GM18858 (cell line): Measurements from ENCODE around the gene IDS.
"Not testable (repeated sequence)": the region's sequence is repeated elsewhere in the genome, so short reads cannot be mapped to it uniquely, and the experiment has no call there.

Experiments used
- ATAC-seq: cut with Tn5 transposase; IDR thresholded peaks from one replicate; pipeline ENCODE4 v1.9.1; 2021; ENCODE audit not compliant: unreplicated experiment

Gene IDS

GRCh38 chrX:149504915-149505651 is at the start of gene IDS:
TSS of gene IDS (minus strand) at chrX:149505306. CDS start at chrX:149505137, 169 bp downstream.
- peak; percentile 67 for ATAC-seq

GRCh38 chrX:149551939-149552248 is 46.8 kb upstream of the IDS start:
- ATAC-seq = not testable (repeated sequence)

- not testable (repeated sequence) for ATAC-seq
Measured at GRCh38 chrX:149551245-149551938, 46.3 kb upstream of the IDS start.

DNA sequence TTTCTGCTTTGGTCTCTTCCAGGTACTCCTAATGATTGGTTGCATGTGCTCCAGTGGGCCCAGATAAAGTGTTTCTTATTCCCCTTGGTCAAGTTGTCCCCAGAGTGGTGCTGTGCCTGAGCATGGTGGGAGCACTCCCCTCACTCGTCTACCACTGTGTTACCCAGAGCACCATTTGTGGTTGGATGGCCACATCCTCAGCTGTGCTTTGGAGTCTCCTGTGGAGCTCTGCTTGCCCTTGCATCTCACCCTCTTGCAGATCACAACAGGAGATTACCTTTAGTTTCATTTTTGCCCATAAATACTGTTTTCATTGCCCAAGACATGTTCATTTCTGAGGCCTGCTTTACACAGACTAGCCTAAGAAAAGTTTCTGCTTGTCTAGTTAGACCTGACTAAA is 45.3 kb upstream of the IDS start:
- ATAC-seq = not testable (repeated sequence)

DNA sequence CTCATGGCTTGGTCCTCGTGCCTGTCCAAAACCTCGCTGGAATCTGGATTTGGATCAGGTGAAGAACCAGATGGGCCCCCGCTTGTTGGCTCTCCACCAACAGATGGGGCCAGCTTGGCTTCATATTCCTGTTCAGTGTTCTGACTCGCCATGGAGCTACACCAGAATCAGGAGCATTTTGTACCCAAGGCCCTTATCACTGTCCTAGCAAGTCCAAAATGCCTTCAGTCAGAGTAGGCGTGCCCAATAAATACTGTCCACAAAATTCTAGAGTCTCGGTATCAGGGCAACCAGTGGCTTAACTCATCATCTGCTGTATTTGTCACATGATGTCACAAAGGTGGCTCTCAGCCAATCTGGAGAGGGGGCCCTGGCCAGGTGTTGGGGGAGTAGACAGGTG is 44.6 kb upstream of the IDS start, which contains the start of gene HSFX3:
TSS of gene HSFX3 (minus strand) at position 224 of the 400 bp plus-strand sequence. CDS start at position 152, 72 bp downstream.
- ATAC-seq = not testable (repeated sequence)

- not testable (repeated sequence) for ATAC-seq
Measured at GRCh38 chrX:149547782-149548181, 42.7 kb upstream of the IDS start.

DNA sequence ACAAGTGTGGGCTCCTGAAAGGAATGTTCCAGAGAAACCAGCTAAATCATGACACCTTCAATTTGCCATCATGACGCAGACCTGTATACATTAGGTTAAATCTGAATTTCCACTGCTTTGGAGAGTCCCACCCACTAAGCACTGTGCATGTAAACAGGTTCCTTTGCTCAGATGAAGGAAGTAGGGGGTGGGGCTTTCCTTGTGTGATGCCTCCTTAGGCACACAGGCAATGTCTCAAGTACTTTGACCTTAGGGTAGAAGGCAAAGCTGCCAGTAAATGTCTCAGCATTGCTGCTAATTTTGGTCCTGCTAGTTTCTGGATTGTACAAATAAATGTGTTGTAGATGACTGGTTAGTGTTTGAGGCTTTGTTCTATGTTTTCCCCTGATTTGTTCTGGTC is 41.9 kb upstream of the IDS start:
- ATAC-seq = not testable (repeated sequence)

DNA sequence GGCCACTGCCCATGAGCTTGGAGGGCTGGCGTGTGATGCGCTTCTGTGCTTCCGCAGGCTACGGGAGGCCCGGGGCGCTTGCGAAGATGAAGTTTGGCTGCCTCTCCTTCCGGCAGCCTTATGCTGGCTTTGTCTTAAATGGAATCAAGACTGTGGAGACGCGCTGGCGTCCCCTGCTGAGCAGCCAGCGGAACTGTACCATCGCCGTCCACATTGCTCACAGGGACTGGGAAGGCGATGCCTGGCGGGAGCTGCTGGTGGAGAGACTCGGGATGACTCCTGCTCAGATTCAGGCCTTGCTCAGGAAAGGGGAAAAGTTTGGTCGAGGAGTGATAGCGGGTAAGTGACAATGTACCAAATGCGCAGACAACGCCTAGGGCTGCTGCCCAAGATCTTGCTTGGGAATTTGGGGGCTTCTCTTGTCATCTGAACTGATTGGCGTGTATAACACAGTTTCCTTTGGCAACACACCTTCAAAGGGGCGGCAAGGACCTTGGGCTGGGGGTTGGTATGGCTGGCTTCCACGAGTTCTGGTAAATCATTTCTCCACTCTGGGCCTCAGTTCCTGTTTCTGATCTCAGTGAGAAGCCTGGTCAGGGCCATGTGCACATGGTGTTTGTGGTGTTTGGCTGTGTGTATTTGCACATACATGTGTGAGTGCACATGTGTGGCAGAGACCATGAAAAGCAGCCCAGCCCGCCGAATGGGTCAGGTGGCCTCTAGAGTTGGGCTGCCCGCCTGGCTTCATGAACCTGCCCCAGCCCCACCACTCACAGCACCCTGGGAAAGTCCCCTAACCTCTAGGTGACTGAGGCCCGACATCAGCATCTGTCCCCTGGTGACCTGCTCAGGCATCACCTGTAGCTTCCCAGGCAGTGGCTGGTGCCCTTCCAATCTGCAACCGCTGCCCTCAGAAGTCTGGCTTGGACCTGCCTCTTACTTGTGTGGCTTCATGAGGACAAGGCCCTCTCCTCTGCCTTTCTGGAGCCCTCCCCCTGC is 40.7 kb upstream of the IDS start:
- not testable (repeated sequence) for ATAC-seq

GRCh38 chrX:149541521-149542047 is 36.5 kb upstream of the IDS start:
- no peak for ATAC-seq

DNA sequence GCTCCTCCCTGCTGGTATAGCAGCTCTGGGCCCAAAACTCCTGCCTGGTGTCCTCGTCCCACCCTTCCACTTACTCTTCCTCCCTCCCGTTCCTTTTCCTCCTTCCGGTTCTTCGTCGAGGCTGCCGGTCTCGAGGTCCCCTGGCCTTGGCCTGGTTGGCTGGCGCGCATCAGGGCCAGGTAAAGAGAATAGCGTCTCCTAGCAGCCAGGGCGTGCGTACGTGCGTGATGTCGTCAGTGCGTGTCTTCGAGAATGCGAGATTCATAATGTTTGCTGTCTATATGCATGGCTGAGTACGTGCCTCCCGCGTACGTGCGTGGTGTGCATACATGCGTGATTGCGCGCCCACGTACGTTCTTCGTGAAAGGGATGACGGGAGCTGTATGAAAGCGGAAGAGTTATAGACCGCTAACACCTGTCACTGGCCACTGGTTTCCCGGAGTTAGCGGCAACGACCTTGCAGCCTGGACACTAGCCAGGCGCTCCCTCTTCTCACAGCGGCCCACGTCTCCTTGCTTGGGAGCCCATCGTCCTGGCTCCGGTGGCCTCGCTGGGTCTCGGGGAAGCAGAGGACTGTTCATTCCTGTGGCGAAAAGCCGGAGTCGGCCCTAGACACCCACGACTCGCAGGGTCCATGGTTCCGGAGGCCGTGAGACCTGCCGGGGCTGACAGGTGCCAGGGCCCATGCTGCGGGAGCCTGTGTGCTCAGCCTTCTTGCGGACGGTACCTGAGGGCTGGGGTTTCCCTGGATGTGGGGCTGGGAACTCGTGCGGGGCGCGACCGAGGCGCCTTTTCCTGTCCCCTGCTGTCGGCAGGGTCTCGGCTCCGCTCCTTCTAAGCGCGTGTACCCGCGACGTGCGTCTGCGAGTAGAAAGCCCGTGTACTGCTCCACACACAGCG is 35.8 kb upstream of the IDS start, which contains the start of gene EOLA1:
TSS of gene EOLA1 (plus strand) at position 392 of the 900 bp plus-strand sequence. CDS start 4,619 bp downstream, outside the sequence.
- peak; percentile 79 for ATAC-seq

DNA sequence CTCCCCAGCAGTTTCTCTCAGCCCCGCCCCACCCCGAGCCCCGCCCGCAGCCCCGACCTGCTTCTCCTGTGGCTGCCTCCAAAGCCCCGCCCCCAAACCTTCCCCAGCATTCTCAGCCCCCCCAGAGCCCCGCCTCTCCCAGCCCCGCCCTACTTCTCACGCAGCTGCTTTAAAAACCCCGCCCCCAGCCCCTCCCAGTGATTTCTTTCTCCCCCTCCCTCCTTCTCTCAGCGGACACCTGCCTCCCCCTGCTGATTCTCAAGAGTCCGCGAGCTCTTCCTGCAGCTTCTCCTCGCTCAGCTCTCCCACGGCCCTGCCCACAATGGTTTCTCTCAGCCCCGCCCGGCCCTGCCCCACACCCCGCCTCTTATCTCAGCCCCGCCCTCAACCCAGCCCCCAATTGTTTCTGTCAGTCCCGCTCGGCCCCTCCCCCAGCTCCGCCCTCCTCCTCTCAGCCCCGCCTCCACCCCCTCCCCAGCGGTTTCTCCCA is 35.1 kb upstream of the IDS start:
- no peak for ATAC-seq

- peak; percentile 23 for ATAC-seq
Measured at GRCh38 chrX:149539283-149540130, 34.4 kb upstream of the IDS start.

DNA sequence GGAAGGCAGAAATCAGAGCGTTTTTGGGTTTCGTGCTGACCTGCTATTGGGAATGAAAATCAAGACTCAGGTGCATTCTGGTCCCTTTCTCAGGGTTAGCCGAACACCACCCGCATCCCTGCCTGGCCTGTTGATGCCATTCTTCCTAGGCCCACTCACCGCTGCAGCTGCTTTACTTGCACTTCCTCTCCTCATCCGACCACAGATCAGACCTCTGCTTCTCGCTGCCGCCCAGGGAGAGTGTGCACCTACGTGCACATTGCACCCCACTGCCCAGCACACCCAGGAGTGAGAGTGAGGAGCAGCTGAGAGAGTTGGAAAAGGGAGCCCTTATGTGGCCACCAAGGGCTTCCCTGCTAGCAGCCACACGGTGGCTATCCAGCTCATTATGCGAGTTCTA is 32.4 kb upstream of the IDS start:
- ATAC-seq = not testable (repeated sequence)

DNA sequence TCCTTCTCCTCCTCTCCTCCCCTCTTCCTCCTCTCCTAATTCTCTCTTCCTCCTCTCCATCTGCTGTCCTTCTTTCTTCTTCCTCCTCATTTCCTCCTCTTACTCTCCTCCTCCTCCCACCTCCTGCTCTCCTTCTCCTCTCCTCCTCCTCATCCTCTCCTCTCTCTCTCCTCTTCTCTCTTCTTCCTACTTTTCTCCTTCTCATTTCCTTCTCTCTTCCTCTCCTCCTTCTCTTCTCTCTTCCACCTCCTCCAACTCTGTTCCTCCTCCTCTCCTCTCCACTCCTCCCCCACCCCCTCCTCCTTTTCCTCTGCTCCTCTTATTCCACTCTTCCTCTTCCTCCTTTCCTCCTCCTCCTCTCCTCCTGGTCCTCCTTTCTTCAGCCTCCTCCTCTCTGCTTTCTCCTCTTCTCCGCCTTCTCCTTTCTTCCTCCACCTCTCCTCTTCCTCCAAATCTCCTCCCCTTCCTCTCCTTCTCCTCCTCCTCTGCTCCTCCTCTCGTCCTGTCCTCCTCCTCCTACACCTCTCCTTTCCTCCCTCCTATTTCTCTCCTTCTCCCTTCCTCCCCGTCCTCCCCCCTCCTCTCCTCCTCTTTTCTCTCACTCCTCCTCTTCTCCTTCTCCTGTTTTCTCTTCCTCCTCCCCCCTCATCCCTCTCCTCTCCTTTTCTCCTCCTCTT is 30.0 kb upstream of the IDS start:
- not testable (repeated sequence) for ATAC-seq

DNA sequence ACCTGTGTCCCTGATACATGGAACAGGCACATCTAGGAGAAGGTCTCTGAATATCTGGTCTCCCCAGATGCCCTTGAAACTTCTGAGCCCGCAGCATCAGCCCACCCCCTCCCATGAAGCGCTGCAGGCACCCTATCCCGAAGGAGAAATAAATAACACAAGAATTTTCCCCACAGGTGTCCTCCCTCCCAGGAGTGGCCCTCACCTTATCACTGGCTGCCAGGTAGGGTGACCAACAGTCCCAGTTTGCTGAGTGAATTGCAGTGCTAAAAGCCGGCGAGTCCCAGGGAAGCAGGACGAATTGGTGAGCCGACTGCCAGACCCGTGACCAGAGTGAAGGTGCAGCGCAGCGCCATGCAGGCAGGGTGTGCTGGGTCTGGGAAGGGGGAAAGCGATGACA is 28.9 kb upstream of the IDS start:
- ATAC-seq = not testable (repeated sequence)

- ATAC-seq = not testable (repeated sequence)
Measured at GRCh38 chrX:149532868-149533267, 27.8 kb upstream of the IDS start.

- peak; percentile 73 for ATAC-seq
Measured at GRCh38 chrX:149531599-149531998, 26.5 kb upstream of the IDS start.

DNA sequence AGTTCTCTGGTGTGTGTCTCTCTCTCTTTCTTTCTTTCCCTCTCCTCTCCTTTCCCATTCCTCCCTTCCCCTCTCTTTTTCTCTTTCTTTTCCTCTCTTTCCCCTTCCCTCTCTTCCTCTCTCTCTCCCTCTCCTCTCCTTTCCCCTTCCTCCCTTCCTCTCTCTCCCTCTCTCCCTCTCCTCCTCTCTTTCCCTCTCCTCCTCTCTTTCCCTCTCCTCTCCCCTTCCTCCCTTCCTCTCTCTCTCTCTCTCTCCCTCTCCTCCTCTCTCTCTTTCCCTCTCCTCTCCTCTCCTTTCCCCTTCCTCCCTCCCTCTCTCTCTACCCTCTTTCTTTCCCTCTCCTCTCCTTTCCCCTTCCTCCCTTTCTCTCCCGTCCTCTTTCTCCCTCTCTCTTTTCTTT is 23.3 kb upstream of the IDS start:
- ATAC-seq = no peak
